T-cell (primary cell): Measurements from ENCODE around the gene H2BK1. TPM values are rescaled to one million over a fixed set of nuclear protein-coding genes. Genes with fewer than 3 reads are reported as not detected.
A peak's percentile ranks its signal among the peaks of the same experiment; 100 is the strongest.

Experiments
- ATAC-seq, 4 experiments: fragments of 200-7000 bp in 3 of 4; fragments of 150-1000 bp in 1 of 4; cut with Tn5 transposase; replicated peaks in 1 of 4; 1 replicate in 3 of 4; 2 replicates in 1 of 4; pipeline ENCODE4 v1.10.0; 2021; ENCODE audit warnings: moderate library complexity in 3 of 4, mild to moderate bottlenecking in 2 of 4, moderate number of reproducible peaks in 1 of 4
- CTCF ChIA-PET, 2 donors: fragments of 300-600 bp; sonication (Branson Sonifier 250); formaldehyde crosslinking; loops; one replicate each; lab custom pipeline; 2022; ENCODE audit warnings: antibody characterized with exemption in 2 of 2; lab: Charles Lee
- POLR2A ChIA-PET, 2 donors: fragments of 300-600 bp; sonication (Branson Sonifier 250); formaldehyde crosslinking; loops; one replicate each; lab custom pipeline; 2022; ENCODE audit warnings: antibody characterized with exemption in 2 of 2; lab: Charles Lee
- DNase-seq, 35 experiments: peaks; one replicate each; pipeline versions ENCODE4 v3.0.0 to v3.0.0-alpha.2; 2013 to 2023
- H3K27ac ChIP-seq: one replicate; pipeline ENCODE4 v1.5.1; 2013; ENCODE audit warnings: low read length
- H3K27me3 ChIP-seq, 2 experiments: replicated peaks in 1 of 2; 1 replicate in 1 of 2; 2 replicates in 1 of 2; pipeline versions ENCODE4 v1.6.1 to v1.7.0; 2013; ENCODE audit warnings: low read length in 1 of 2, mixed read lengths in 1 of 2; ENCODE audit not compliant: control insufficient read depth in 2 of 2, insufficient read depth in 2 of 2; ENCODE audit errors: extremely low read depth in 1 of 2
- H3K36me3 ChIP-seq, 2 donors: 1 replicate in 1 of 2; 2 replicates in 1 of 2; pipeline versions ENCODE4 v1.6.1 to v1.7.0; 2013; ENCODE audit warnings: low read length in 1 of 2; ENCODE audit not compliant: control insufficient read depth in 2 of 2, insufficient read depth in 1 of 2; ENCODE audit errors: extremely low read depth in 1 of 2
- H3K4me1 ChIP-seq, 2 experiments: 1 replicate in 1 of 2; 2 replicates in 1 of 2; pipeline versions ENCODE4 v1.6.1 to v1.7.0; 2013; ENCODE audit warnings: low read length in 2 of 2, mixed read lengths in 1 of 2; ENCODE audit not compliant: insufficient read depth in 2 of 2, control insufficient read depth in 1 of 2; ENCODE audit errors: extremely low read depth in 1 of 2
- H3K4me3 ChIP-seq, 2 donors: 1 replicate in 1 of 2; 2 replicates in 1 of 2; pipeline versions ENCODE4 v1.5.1 to v1.7.0; 2013; ENCODE audit warnings: mild to moderate bottlenecking in 2 of 2, low read length in 1 of 2, moderate library complexity in 1 of 2; ENCODE audit not compliant: control insufficient read depth in 1 of 2; ENCODE audit errors: extremely low read depth in 1 of 2
- H3K9me3 ChIP-seq: 2 replicates; pipeline ENCODE4 v1.7.0; 2013
- H3K27ac Mint-ChIP-seq, 2 donors: one replicate each; pipeline ENCODE4 v1.8.0; 2020 to 2021; ENCODE audit warnings: mild to moderate bottlenecking in 2 of 2, mixed read lengths in 2 of 2
- H3K27me3 Mint-ChIP-seq, 2 donors: one replicate each; pipeline ENCODE4 v1.8.0; 2021 to 2022; ENCODE audit warnings: mixed read lengths in 2 of 2
- H3K36me3 Mint-ChIP-seq: one replicate; pipeline ENCODE4 v1.8.0; 2021; ENCODE audit warnings: mixed read lengths
- H3K4me1 Mint-ChIP-seq, 3 donors: one replicate each; pipeline ENCODE4 v1.8.0; 2020 to 2022; ENCODE audit warnings: mixed read lengths in 3 of 3, mild to moderate bottlenecking in 1 of 3
- H3K4me3 Mint-ChIP-seq, 3 donors: one replicate each; pipeline ENCODE4 v1.8.0; 2020 to 2022; ENCODE audit warnings: mild to moderate bottlenecking in 3 of 3, mixed read lengths in 3 of 3, moderate library complexity in 3 of 3
- H3K9me3 Mint-ChIP-seq, 3 donors: one replicate each; pipeline ENCODE4 v1.8.0; 2020 to 2022; ENCODE audit warnings: mixed read lengths in 3 of 3
- WGBS: methylation state at CpG from one replicate; pipeline ENCODE4 v1.1.5; 2013; ENCODE audit warnings: missing lambda C conversion rate; ENCODE audit not compliant: insufficient coverage; 5-methylcytosine and 5-hydroxymethylcytosine counted together
- total RNA-seq, 35 experiments: library from RNA in 6 of 35; stranded (reverse) in 6 of 35; fragments of 120-200 nt in 1 of 35; gene quantifications; one replicate each; pipeline versions ENCODE4 v1.2.1 to v1.2.4 and lab custom pipeline; 2013 to 2026

Gene H2BK1
- total RNA-seq, 5 donors from 2014 or later (not counting 1 experiment from before 2014, with no cell fraction given), result 3.1 to 7.7 (median 5.1) TPM

DNA sequence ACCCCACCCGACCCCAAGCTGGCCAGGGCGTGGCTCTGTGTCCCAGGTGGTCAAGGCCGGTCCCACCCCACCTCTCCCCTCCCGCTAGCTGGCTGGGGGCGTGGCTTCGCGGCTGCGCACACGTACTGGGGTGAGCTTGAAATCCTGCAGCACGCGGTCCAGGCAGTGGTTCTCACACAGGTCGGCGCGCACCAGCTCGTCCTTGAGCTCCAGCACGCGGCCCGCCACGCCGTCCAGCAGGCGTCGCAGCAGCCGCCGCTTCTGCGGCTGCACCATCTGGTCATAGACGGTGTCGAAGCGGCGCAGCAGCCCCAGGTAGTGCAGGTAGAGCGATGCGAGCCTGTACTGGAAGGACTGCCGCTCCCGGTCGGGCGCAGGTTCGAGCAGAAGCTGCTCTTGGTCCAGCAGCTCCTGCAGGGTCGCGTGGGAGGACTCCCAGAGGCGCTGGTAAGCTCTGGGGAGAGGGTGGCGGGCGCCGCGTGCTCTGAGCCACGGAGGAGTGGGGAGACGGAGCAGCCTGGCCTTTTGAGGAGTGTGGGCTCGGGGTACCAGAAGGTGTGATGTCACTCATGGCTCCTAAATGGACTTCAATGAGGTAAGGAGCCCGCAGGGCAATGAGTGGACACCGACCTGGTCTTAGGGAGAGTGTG, 5.8 kb downstream of the H2BK1 start:
- Mint-ChIP-seq H3K4me1 (peaks cover 26 to 39% (median 27%) of the 10 kb centered on the region in 3 donors), H3K9me3 (no peaks in the 10 kb centered on the region), H3K27ac (no peak overlapping the region), H3K27me3 (peaks cover 0 to 4% of the 10 kb centered on the region in 2 donors), H3K4me3 (no peak overlapping the region), H3K36me3 (no peaks in the 10 kb centered on the region)
- CTCF ChIA-PET, result interaction anchor here in 1 of 2 donors (0.6 kb wide), 1 partner anchor 40 kb away, joined by 3 read pairs; no protein-coding TSS in a partner anchor
- peak overlapping the region; percentile 24 for H3K27ac ChIP-seq
- DNase-seq, result no peak
- peaks cover 0 to 24% of the 10 kb centered on the region in 2 experiments for H3K27me3 ChIP-seq
- POLR2A ChIA-PET, result no interaction called here
- peaks cover 3 to 42% of the 10 kb centered on the region in 2 experiments for H3K4me1 ChIP-seq
- no peak for ATAC-seq
- no peaks in the 10 kb centered on the region for H3K36me3 ChIP-seq
- no peak overlapping the region for H3K4me3 ChIP-seq
- 82% methylated on average over 44 of the region's 48 CpGs for WGBS
- H3K9me3 ChIP-seq, result no peaks in the 10 kb centered on the region

DNA sequence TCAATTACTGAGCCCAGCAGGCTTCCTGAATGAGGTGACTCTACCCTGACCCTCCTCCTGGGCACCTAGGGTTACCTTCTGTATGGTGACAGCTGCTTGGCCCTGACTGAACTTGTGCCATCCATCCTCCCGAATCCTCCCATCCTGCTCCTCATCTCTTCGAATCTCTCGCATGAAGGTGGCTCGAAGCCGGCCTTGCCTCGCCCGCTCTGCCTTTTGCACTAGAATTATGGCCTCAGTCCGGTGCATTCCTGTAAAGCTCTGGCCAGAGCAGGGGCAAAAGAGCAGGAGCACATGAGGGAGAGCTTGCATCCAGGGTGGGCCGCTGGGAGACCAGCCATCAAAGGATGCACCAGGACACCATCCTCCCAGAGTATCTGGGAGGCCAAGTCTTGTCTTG, 7.5 kb downstream of the H2BK1 start:
- Histone ChIP-seq H3K36me3 (no peaks in the 10 kb centered on the region), H3K4me3 (no peak overlapping the region), H3K27ac (no peak overlapping the region), H3K27me3 (peaks cover 0 to 33% of the 10 kb centered on the region in 2 experiments), H3K4me1 (peaks cover 3 to 30% of the 10 kb centered on the region in 2 experiments), H3K9me3 (no peaks in the 10 kb centered on the region)
- no peak for DNase-seq
- Mint-ChIP-seq H3K36me3 (no peaks in the 10 kb centered on the region), H3K27ac (no peak overlapping the region), H3K4me3 (no peak overlapping the region), H3K9me3 (no peaks in the 10 kb centered on the region), H3K27me3 (peaks cover 0 to 4% of the 10 kb centered on the region in 2 donors), H3K4me1 (peaks cover 19 to 30% (median 21%) of the 10 kb centered on the region in 3 donors)
- ChIA-PET POLR2A (no interaction called here), CTCF (no interaction called here)
- ATAC-seq, result no peak
- WGBS, result 87% methylated on average over 9 of the region's 9 CpGs

DNA sequence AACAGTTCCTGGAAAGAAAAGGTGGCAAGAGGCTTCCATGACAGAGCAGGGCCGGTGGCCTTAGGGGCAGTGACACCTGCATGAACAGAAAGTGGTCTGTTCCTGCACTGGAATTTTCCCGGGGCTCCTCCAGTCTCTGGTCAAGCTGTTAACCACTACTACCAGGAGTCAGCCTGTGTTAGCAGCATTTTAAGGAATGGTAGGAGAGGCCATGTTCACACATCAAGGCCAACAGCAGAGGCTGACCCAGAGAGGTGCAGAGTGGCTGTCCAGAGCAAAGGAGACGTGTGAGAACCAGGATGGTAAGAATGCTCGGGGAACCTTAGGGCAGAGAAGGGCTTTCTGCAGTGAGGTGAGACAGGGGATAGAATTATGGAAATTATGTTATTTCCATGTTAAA, 8.5 kb downstream of the H2BK1 start:
- no peak overlapping the region for H3K27ac ChIP-seq
- Mint-ChIP-seq H3K9me3 (no peaks in the 10 kb centered on the region), H3K4me1 (peaks cover 8 to 19% (median 10%) of the 10 kb centered on the region in 3 donors), H3K4me3 (no peak overlapping the region), H3K27me3 (peaks cover 0 to 4% of the 10 kb centered on the region in 2 donors), H3K36me3 (no peaks in the 10 kb centered on the region), H3K27ac (no peak overlapping the region)
- H3K27me3 ChIP-seq, result peaks cover 0 to 35% of the 10 kb centered on the region in 2 experiments
- ATAC-seq (no peak), DNase-seq (no peak)
- WGBS, result 100% methylated on average over 2 of the region's 4 CpGs
- POLR2A ChIA-PET, result no interaction called here
- CTCF ChIA-PET, result no interaction called here
- no peaks in the 10 kb centered on the region for H3K9me3 ChIP-seq
- H3K36me3 ChIP-seq, result no peaks in the 10 kb centered on the region
- no peak overlapping the region for H3K4me3 ChIP-seq
- peaks cover 0 to 19% of the 10 kb centered on the region in 2 experiments for H3K4me1 ChIP-seq

DNA sequence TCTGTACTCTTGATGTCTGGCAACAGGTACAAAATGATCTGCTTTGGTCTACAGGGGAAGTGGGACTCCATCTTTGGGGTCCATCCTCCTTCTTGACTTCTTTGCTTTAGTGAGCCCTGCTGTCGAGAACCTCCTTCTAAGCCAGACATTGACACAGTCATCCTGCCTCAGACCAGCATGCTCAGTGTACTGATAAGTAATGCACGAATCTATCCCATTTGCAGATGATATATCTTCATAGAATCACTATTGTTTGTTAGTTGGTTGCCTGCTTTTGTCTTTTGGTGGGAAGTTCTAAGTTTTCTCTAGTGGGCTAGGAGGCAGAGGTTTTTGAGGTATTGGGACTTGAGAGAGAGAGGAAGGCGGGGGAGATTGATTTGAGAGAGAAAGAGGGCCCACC, 8.9 kb downstream of the H2BK1 start:
- H3K4me1 ChIP-seq, result peaks cover 0 to 15% of the 10 kb centered on the region in 2 experiments
- H3K9me3 Mint-ChIP-seq, result no peaks in the 10 kb centered on the region
- ChIA-PET POLR2A (no interaction called here), CTCF (no interaction called here)
- no peak for DNase-seq
- H3K4me3 ChIP-seq, result no peak overlapping the region
- no peaks in the 10 kb centered on the region for H3K9me3 ChIP-seq
- ATAC-seq, result no peak
- no peaks in the 10 kb centered on the region for H3K36me3 Mint-ChIP-seq
- H3K27me3 Mint-ChIP-seq, result peaks cover 0 to 4% of the 10 kb centered on the region in 2 donors
- H3K4me1 Mint-ChIP-seq, result peaks cover 5 to 15% (median 6%) of the 10 kb centered on the region in 3 donors
- H3K27ac ChIP-seq, result no peak overlapping the region
- peaks cover 0 to 39% of the 10 kb centered on the region in 2 experiments for H3K27me3 ChIP-seq
- no peak overlapping the region for H3K4me3 Mint-ChIP-seq
- WGBS, result no CpG with 5 or more reads among the region's 3 CpGs
- no peaks in the 10 kb centered on the region for H3K36me3 ChIP-seq
- H3K27ac Mint-ChIP-seq, result no peak overlapping the region

DNA sequence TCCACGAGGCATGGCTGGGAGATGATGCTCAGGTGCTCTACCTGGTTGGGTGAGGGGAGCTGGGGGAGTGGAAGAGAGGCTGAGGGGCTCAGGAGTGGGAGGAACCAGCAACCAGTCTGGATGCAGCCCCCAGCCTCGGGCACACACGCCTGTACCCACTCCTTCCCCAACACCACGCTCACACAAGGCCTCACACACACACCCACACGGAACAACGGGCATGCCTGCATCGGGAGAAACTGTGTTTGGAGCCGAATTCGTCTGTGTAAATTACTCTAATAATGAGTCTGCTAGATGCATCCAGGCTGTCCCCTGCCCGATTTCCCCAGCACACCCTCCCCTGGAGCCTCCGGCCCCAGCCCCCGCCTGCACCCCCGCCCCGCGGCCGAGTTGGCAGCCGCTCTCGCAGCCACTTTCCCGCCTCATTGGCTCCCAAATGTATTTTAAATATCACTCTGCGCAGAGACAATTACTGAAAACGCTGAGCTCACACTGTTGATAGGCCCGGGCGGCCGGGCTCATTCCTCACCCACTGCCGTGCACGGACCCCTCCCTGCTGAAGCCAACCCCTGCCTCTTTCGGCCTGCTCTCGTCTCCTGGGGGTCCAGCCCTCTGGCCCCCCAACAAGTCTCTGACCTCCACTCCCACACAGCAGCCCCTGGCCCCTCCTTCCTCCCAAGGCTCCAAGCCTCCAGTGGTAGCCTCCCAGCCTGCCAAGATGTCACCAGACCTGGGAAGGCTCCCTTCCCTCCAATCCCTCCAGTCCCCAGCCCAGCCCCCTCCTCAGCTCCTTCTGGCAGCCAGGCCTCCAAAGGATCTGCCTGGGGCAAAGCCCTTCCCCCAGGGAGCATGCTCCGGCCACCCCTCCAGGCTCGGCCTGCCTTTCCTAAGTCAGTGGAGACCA, 11.1 kb downstream of the H2BK1 start:
- Histone ChIP-seq H3K4me3 (no peak overlapping the region), H3K36me3 (no peaks in the 10 kb centered on the region), H3K27me3 (peaks cover 0 to 54% of the 10 kb centered on the region in 2 experiments), H3K9me3 (no peaks in the 10 kb centered on the region), H3K27ac (no peak overlapping the region), H3K4me1 (peaks cover 0 to 10% of the 10 kb centered on the region in 2 experiments)
- Mint-ChIP-seq H3K27me3 (peaks cover 6 to 9% of the 10 kb centered on the region in 2 donors), H3K4me1 (peaks cover 0 to 9% (median 2%) of the 10 kb centered on the region in 3 donors), H3K9me3 (no peaks in the 10 kb centered on the region), H3K4me3 (no peak overlapping the region), H3K36me3 (no peaks in the 10 kb centered on the region), H3K27ac (no peak overlapping the region)
- DNase-seq (no peak), ATAC-seq (no peak)
- 91% methylated on average over 22 of the region's 30 CpGs for WGBS
- ChIA-PET POLR2A (no interaction called here), CTCF (interaction anchor here in 1 of 2 donors (0.6 kb wide), 1 partner anchor 412 kb away, joined by 3 read pairs; no protein-coding TSS in a partner anchor)

DNA sequence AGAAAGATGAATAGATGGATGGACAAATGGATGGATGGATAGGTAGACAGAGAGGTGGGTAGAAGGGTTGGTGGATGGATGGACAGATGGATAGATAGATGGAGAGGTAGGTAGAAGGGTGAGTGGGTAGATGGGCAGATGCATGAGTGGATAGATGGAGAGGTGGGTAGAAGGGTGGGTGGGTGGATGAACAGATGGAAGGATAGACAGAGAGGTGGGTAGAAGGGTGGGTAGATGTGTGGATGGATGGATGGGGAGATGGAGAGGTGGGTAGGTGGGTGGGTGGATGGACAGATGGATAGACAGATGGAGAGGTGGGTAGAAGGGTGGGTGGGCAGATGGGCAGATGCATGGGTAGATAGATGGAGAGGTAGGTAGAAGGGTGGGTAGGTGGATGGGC, 12.4 kb downstream of the H2BK1 start:
- no peaks in the 10 kb centered on the region for H3K9me3 ChIP-seq
- H3K4me1 Mint-ChIP-seq, result peaks cover 0 to 13% (median 6%) of the 10 kb centered on the region in 3 donors
- H3K27ac ChIP-seq, result no peak overlapping the region
- ChIA-PET CTCF (interaction anchor here in 1 of 2 donors (0.9 kb wide), 1 partner anchor 62 kb away, joined by 3 read pairs; no protein-coding TSS in a partner anchor), POLR2A (no interaction called here)
- no peaks in the 10 kb centered on the region for H3K36me3 ChIP-seq
- H3K4me1 ChIP-seq, result peaks cover 0 to 15% of the 10 kb centered on the region in 2 experiments
- no peak for ATAC-seq
- H3K27me3 Mint-ChIP-seq, result peaks cover 6 to 9% of the 10 kb centered on the region in 2 donors
- H3K27ac Mint-ChIP-seq, result no peak overlapping the region
- peaks cover 0 to 51% of the 10 kb centered on the region in 2 experiments for H3K27me3 ChIP-seq
- H3K4me3 Mint-ChIP-seq, result no peak overlapping the region
- no peaks in the 10 kb centered on the region for H3K36me3 Mint-ChIP-seq
- no peak overlapping the region for H3K4me3 ChIP-seq
- no peaks in the 10 kb centered on the region for H3K9me3 Mint-ChIP-seq
- DNase-seq, result no peak
